GM12878 (cell line): ENCODE measurements around the gene KCNE2.

Source experiments
- CBFB ChIP-seq: IDR thresholded peaks from 2 replicates; pipeline ENCODE4 v1.6.1; 2016; ENCODE audit warnings: antibody characterized with exemption, low read depth
- POLR2AphosphoS5 ChIP-seq: IDR thresholded peaks from 2 replicates; pipeline ENCODE4 v1.6.1; 2011; ENCODE audit warnings: mild to moderate bottlenecking, low read length, inconsistent platforms
- RB1 ChIP-seq: fragments of 450-650 bp; formaldehyde crosslinking; IDR thresholded peaks from 2 replicates; pipeline ENCODE4 v1.6.1; 2017; ENCODE audit warnings: mild to moderate bottlenecking, borderline replicate concordance
- RFX5 ChIP-seq: IDR thresholded peaks from 2 replicates; pipeline ENCODE4 v1.6.1; 2011; ENCODE audit warnings: low read depth, low read length, improper control_type of control experiment
- TF ChIP-seq, protein P1 (sequence below), 3 experiments: IDR thresholded peaks in 2 of 3; conservative IDR thresholded peaks in 1 of 3; 2 replicates each; pipeline ENCODE4 v1.5.1; 2011; ENCODE audit warnings: low read depth in 3 of 3, low read length in 3 of 3, mild to moderate bottlenecking in 3 of 3, control low read depth in 2 of 3, moderate library complexity in 2 of 3, inconsistent platforms in 1 of 3, mixed read lengths in 1 of 3; ENCODE audit not compliant: control insufficient read depth in 2 of 3, insufficient read depth in 1 of 3; ENCODE audit errors: extremely low read depth in 1 of 3

DNA sequence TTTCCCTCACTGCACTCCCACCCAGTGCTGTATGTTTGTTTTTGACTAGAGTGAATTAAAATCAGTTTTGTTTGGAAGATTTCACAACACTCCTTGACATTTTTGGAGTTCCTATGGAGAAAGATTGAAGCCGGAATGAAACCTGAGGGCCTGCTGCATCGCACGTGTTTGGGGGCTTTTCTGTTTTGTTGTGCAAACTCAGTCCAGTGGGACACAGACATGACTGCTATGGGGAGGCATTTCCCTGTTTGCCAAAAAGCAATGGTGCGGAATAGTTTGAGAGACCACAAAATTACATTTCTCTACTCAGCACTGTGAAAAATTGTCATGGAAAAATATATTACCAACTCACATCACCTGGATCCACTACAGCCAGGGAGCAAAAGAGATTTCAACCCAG, 43.8 kb upstream of the KCNE2 start:
- TF ChIP-seq RB1 = no peak
- no peak for TF ChIP-seq CBFB
- TF ChIP-seq, protein P1, sequence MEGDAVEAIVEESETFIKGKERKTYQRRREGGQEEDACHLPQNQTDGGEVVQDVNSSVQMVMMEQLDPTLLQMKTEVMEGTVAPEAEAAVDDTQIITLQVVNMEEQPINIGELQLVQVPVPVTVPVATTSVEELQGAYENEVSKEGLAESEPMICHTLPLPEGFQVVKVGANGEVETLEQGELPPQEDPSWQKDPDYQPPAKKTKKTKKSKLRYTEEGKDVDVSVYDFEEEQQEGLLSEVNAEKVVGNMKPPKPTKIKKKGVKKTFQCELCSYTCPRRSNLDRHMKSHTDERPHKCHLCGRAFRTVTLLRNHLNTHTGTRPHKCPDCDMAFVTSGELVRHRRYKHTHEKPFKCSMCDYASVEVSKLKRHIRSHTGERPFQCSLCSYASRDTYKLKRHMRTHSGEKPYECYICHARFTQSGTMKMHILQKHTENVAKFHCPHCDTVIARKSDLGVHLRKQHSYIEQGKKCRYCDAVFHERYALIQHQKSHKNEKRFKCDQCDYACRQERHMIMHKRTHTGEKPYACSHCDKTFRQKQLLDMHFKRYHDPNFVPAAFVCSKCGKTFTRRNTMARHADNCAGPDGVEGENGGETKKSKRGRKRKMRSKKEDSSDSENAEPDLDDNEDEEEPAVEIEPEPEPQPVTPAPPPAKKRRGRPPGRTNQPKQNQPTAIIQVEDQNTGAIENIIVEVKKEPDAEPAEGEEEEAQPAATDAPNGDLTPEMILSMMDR (IDR thresholded peaks at IDR 0.05 in 2 of 3, conservative IDR thresholded peaks at IDR 0.05 in 1 of 3; ENCODE audit: control insufficient read depth in 2 of 3, extremely low read depth in 1 of 3, insufficient read depth in 1 of 3, low read depth in 3 of 3, low read length in 3 of 3) = no peak
- no peak for TF ChIP-seq RFX5
- no peak for TF ChIP-seq POLR2AphosphoS5
